ENCODE data around the gene MTERF4. TPM values are rescaled to one million over a fixed set of nuclear protein-coding genes. Genes with fewer than 3 reads are reported as not detected.

Gene MTERF4
- polyA plus RNA-seq, 1 experiment: 32.0 TPM

DNA sequence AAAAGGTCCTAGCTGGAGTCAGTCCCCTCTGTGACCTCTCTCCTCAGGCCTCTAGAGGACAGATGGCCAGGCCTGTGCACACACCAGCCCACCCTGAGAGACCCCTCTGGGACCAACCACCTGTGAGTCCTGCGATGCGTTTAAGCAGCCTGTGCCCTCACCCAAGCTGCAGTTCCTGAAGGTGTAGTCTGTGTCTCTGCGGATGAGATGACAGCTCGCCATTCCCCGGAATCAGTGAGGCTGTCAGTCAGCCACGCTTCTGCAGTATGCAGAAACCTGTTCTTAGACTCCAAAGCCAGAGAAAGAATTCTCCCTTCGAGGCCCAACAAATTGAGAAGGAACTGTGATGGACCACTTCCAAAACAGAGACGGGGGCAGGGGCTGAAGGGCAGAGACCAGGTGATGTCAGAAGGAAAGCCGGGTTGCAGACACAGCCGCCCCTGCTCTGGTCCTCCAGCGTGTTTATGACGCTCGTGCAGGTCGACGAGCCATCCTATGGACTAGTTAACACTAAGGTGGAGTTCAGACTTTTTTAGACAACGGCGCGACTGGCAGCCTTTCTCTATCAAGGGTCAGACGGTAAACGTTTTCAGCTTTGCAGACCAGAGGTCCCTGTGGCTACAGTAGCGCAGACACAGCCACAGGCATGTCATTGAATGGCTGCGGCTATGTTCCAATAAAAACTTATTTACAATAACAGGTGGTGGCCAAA, 10.2 kb downstream of the MTERF4 start:
- POLR2A ChIA-PET: no interaction called here
- Histone ChIP-seq H3K36me3 (ENCODE audit: control insufficient read depth, insufficient read depth, low read length) (peaks cover 32% of the 10 kb centered on the region), H3K4me3 (ENCODE audit: low read depth, low read length) (no peak overlapping the region), H3K27me3 (ENCODE audit: control insufficient read depth, insufficient read depth, low read length) (no peaks in the 10 kb centered on the region)
- TF ChIP-seq, protein P1, sequence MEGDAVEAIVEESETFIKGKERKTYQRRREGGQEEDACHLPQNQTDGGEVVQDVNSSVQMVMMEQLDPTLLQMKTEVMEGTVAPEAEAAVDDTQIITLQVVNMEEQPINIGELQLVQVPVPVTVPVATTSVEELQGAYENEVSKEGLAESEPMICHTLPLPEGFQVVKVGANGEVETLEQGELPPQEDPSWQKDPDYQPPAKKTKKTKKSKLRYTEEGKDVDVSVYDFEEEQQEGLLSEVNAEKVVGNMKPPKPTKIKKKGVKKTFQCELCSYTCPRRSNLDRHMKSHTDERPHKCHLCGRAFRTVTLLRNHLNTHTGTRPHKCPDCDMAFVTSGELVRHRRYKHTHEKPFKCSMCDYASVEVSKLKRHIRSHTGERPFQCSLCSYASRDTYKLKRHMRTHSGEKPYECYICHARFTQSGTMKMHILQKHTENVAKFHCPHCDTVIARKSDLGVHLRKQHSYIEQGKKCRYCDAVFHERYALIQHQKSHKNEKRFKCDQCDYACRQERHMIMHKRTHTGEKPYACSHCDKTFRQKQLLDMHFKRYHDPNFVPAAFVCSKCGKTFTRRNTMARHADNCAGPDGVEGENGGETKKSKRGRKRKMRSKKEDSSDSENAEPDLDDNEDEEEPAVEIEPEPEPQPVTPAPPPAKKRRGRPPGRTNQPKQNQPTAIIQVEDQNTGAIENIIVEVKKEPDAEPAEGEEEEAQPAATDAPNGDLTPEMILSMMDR (IDR thresholded peaks at IDR 0.05; ENCODE audit: insufficient read depth, low read depth, low read length): no peak
- DNase-seq (ENCODE audit: low read depth): no peak
- CTCF ChIA-PET: interaction anchor here (1.9 kb wide), 1 partner anchor 14 kb away, joined by 6 read pairs; no protein-coding TSS in a partner anchor

DNA sequence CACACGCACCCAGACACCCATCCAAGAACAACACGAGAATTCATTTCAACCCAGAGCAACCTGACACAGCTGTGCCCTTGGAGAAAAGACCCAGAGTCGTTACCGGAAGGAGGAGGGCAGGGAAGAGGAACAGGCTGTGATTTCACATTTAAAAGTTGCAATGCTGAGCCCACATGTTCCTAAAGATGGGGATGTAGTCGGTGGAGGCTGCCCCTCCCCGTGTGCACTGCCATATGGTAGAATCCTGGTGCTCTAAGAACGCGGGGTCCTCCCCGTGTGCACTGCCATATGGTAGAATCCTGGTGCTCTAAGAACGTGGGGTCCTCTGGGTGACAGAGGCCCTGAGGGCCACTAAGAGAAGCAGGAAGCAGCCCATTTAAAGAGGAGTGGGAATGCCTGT, 10.9 kb downstream of the MTERF4 start:
- H3K36me3 ChIP-seq (ENCODE audit: control insufficient read depth, insufficient read depth, low read length): peaks cover 34% of the 10 kb centered on the region
- TF ChIP-seq, protein P1 (IDR thresholded peaks at IDR 0.05; ENCODE audit: insufficient read depth, low read depth, low read length): no peak
- DNase-seq (ENCODE audit: low read depth): no peak
- CTCF ChIA-PET: no interaction called here
- H3K4me3 ChIP-seq (ENCODE audit: low read depth, low read length): no peak overlapping the region
- POLR2A ChIA-PET: no interaction called here
- H3K27me3 ChIP-seq (ENCODE audit: control insufficient read depth, insufficient read depth, low read length): no peaks in the 10 kb centered on the region

DNA sequence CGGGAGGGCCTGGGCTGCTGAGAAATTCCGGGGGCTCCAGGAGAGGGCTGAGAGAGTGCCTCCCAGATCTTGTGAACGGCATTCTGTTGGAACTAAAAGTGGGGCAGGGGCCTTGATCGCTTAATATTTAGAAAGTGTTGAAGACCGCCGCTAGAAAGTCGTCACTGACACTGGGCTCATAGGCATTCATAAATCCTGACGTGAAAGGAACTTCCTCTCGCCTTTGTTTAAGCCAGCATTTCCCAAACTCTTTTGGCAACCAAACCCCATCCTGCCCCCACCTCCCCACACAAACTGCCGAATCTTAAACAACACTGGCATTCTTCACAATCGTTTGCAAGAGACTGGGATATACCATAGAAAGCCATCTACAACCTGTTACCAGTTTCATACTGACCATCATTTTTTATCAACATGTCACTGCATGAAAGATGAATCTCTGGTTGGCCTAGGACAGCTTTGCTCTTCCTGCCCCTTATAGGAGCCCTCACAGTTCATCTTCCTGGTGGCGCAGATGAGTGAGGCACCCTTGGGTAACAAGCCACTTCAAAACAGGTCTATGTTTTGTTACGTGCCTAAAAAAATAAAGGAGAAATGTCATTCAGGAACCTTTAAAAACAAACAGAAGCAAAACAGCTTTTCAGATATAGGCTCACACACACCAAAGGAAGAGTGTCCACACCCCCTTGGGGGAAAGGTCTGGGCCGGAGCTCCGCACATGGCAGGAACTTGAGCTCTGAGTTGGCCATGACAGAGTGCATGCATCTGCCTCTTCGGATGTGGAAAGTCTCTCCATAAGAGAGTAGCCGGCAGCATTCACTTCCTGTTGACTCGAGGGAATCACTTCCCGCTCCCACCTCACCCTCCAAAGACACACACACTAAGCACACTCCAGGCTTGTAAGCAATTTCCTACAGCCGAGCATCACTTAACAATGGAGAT, 13.0 kb downstream of the MTERF4 start:
- peaks cover 28% of the 10 kb centered on the region for H3K36me3 ChIP-seq (ENCODE audit: control insufficient read depth, insufficient read depth, low read length)
- TF ChIP-seq, protein P1 (IDR thresholded peaks at IDR 0.05; ENCODE audit: insufficient read depth, low read depth, low read length): no peak
- DNase-seq (ENCODE audit: low read depth): no peak
- no peaks in the 10 kb centered on the region for H3K27me3 ChIP-seq (ENCODE audit: control insufficient read depth, insufficient read depth, low read length)
- H3K4me3 ChIP-seq (ENCODE audit: low read depth, low read length): no peak overlapping the region
- ChIA-PET POLR2A (no interaction called here), CTCF (interaction anchor here (3.2 kb wide), 1 partner anchor 11 kb away, joined by 20 read pairs; no protein-coding TSS in a partner anchor)

DNA sequence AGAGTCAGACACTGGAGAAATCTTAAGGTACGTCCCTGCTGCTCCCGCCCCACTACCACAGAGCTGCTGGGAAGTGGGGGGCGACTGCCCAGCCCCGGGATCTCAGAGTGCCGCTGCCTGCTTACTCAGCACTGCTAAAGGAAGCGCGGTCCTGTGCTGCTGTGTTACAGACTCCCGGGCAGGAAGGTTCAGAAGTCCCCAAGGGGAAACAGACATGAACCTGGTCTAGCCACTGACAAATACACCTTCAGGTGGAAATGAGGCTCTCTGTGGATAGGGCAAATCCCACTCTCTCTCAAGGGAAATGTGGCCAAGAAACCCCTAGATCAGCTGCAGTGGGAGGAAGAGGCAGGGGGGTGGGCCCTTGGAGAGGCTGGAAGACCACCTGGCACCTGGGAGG, 13.7 kb downstream of the MTERF4 start:
- CTCF ChIA-PET: interaction anchor here (3.2 kb wide), 1 partner anchor 10 kb away, joined by 20 read pairs; no protein-coding TSS in a partner anchor
- H3K36me3 ChIP-seq (ENCODE audit: control insufficient read depth, insufficient read depth, low read length): peaks cover 27% of the 10 kb centered on the region
- H3K27me3 ChIP-seq (ENCODE audit: control insufficient read depth, insufficient read depth, low read length): no peaks in the 10 kb centered on the region
- no peak for DNase-seq (ENCODE audit: low read depth)
- H3K4me3 ChIP-seq (ENCODE audit: low read depth, low read length): no peak overlapping the region
- TF ChIP-seq, protein P1 (IDR thresholded peaks at IDR 0.05; ENCODE audit: insufficient read depth, low read depth, low read length): no peak
- POLR2A ChIA-PET: no interaction called here
